Immature natural killer cell (primary cell): Measurements from ENCODE around the gene KCTD13. TPM values are rescaled to one million over a fixed set of nuclear protein-coding genes. Genes with fewer than 3 reads are reported as not detected.

Source experiments
- DNase-seq, 3 donors: peaks; one replicate each; pipeline ENCODE4 v3.0.0; 2022; ENCODE audit warnings: mixed read lengths in 1 of 3
- H3K27ac Mint-ChIP-seq, 6 donors: one replicate each; pipeline ENCODE4 v1.8.0; 2020; ENCODE audit warnings: mixed read lengths in 6 of 6, mild to moderate bottlenecking in 5 of 6, inconsistent platforms in 4 of 6, moderate library complexity in 3 of 6
- H3K27me3 Mint-ChIP-seq, 3 donors: one replicate each; pipeline ENCODE4 v1.8.0; 2020 to 2021; ENCODE audit warnings: low read depth in 3 of 3, mild to moderate bottlenecking in 3 of 3, mixed read lengths in 3 of 3, moderate library complexity in 3 of 3, inconsistent platforms in 1 of 3
- H3K36me3 Mint-ChIP-seq, 3 donors: one replicate each; pipeline ENCODE4 v1.8.0; 2020; ENCODE audit warnings: mixed read lengths in 3 of 3, inconsistent platforms in 2 of 3, mild to moderate bottlenecking in 2 of 3
- H3K4me1 Mint-ChIP-seq, 2 donors: one replicate each; pipeline ENCODE4 v1.8.0; 2020; ENCODE audit warnings: inconsistent platforms in 2 of 2, mild to moderate bottlenecking in 2 of 2, mixed read lengths in 2 of 2, moderate library complexity in 1 of 2
- H3K4me3 Mint-ChIP-seq, 5 donors: one replicate each; pipeline ENCODE4 v1.8.0; 2020; ENCODE audit warnings: mild to moderate bottlenecking in 5 of 5, mixed read lengths in 5 of 5, inconsistent platforms in 3 of 5, moderate library complexity in 3 of 5
- H3K9me3 Mint-ChIP-seq, 6 donors: one replicate each; pipeline ENCODE4 v1.8.0; 2020; ENCODE audit warnings: mild to moderate bottlenecking in 6 of 6, mixed read lengths in 6 of 6, inconsistent platforms in 4 of 6, moderate library complexity in 3 of 6
- polyA plus RNA-seq, 3 donors: library from polyadenylated mRNA; unstranded; fragments of 300-500 nt; fragmentation: Illumina TruSeq; gene quantifications; one replicate each; pipeline ENCODE4 v1.2.3, GENCODE V29; 2021

The KCTD13 gene
- polyA plus RNA-seq, 3 donors from 2014 or later = 3.5 to 13.8 (median 9.2) TPM

DNA sequence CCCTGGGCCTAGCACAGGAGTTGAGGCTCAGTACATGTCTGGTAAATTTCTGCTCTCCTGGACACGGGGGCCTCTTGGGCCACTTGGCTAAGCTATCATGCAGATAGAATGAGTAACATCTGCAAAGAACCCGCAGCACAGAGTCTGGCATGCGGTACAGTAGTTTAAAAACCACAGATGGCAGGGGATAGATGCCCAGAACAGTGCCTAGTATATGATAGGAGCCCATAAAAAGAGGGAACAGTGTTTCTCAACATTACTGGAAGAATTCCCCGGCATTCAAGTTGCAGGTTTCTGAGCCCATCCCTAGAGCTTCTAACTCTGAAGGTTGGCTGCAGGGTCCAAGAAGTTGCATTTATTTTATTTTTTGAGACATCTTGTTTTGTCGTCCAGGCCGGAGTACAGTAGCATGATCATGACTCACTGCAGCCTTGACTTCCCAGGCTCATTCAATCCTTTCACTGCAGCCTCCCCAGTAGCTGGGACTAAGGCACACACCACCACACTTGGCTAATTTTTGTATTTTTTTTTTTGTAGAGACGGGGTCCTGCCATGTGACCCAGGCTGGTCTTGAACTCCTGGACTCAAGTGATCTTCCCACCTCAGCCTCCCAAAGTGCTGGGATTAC, 68.8 kb downstream of the KCTD13 start:
- Mint-ChIP-seq H3K9me3 (no peaks in the 10 kb centered on the region), H3K27ac (peak overlapping the region in 1 of 6 donors; percentile 22), H3K4me3 (no peak overlapping the region), H3K27me3 (no peaks in the 10 kb centered on the region), H3K36me3 (peaks cover 4 to 10% (median 7%) of the 10 kb centered on the region in 3 donors), H3K4me1 (peaks cover 15 to 18% of the 10 kb centered on the region in 2 donors)
- no peak for DNase-seq

Other genes starting within 250 kb of the KCTD13 start
- gene QPRT, start 247.0 kb downstream of the KCTD13 start, polyA plus RNA-seq = 1 to 10 TPM in 2 of 3 donors, under 1 TPM in 1; 0.81 to 4.7 (median 2.1) TPM
- gene C16orf54, start 180.2 kb downstream of the KCTD13 start, polyA plus RNA-seq = 10 to 100 TPM in 2 of 3 donors, 1 to 10 TPM in 1; 9.6 to 39.8 (median 21.9) TPM
- gene ZG16, start 148.0 kb downstream of the KCTD13 start, polyA plus RNA-seq = not detected
- gene KIF22, start 135.5 kb downstream of the KCTD13 start, polyA plus RNA-seq = 10 to 100 TPM; 33.1 to 45.2 (median 33.3) TPM
- gene MAZ, start 119.7 kb downstream of the KCTD13 start, polyA plus RNA-seq = 10 to 100 TPM; 49.2 to 54.8 (median 52.7) TPM
- not detected for gene PRRT2, start 114.0 kb downstream of the KCTD13 start, polyA plus RNA-seq
- gene PAGR1, start 110.1 kb downstream of the KCTD13 start, polyA plus RNA-seq = 10 to 100 TPM; 44.8 to 55.2 (median 46.1) TPM
- gene MVP, start 105.8 kb downstream of the KCTD13 start, polyA plus RNA-seq = 100 to 1,000 TPM; 103 to 195 (median 142) TPM
- 100 to 1,000 TPM in 2 of 3 donors, 10 to 100 TPM in 1; 77.6 to 115 (median 110) TPM for gene CDIPT, start 63.0 kb downstream of the KCTD13 start, polyA plus RNA-seq
- gene SEZ6L2, start 26.7 kb downstream of the KCTD13 start, polyA plus RNA-seq = not detected
- not detected for gene ASPHD1, start 25.7 kb downstream of the KCTD13 start, polyA plus RNA-seq
- 100 to 1,000 TPM; 157 to 243 (median 216) TPM for gene TMEM219, start 35.9 kb upstream of the KCTD13 start, polyA plus RNA-seq
- 10 to 100 TPM in 1 of 3 donors, 1 to 10 TPM in 2; 2.1 to 10.7 (median 3.0) TPM for gene TAOK2, start 47.6 kb upstream of the KCTD13 start, polyA plus RNA-seq
- gene HIRIP3, start 69.4 kb upstream of the KCTD13 start, polyA plus RNA-seq = 10 to 100 TPM; 14.1 to 23.5 (median 18.9) TPM
- gene INO80E, start 70.0 kb upstream of the KCTD13 start, polyA plus RNA-seq = 1 to 10 TPM; 7.4 to 7.9 (median 7.7) TPM
- gene DOC2A, start 84.8 kb upstream of the KCTD13 start, polyA plus RNA-seq = not detected
- not detected for gene C16orf92, start 97.0 kb upstream of the KCTD13 start, polyA plus RNA-seq
- not detected for gene TLCD3B, start 105.0 kb upstream of the KCTD13 start, polyA plus RNA-seq
- 1,000 to 10,000 TPM in 2 of 3 donors, 100 to 1,000 TPM in 1; 741 to 1,156 (median 1,018) TPM for gene ALDOA, start 139.5 kb upstream of the KCTD13 start, polyA plus RNA-seq
- gene PPP4C, start 149.8 kb upstream of the KCTD13 start, polyA plus RNA-seq = 100 to 1,000 TPM; 244 to 365 (median 317) TPM
- gene TBX6, start 165.7 kb upstream of the KCTD13 start, polyA plus RNA-seq = not detected
- 100 to 1,000 TPM; 248 to 354 (median 284) TPM for gene YPEL3, start 170.0 kb upstream of the KCTD13 start, polyA plus RNA-seq
- not detected for gene GDPD3, start 187.3 kb upstream of the KCTD13 start, polyA plus RNA-seq
- 1 to 10 TPM; 4.3 to 6.4 (median 5.8) TPM for gene MAPK3, start 197.0 kb upstream of the KCTD13 start, polyA plus RNA-seq